Body of pancreas (tissue), 4 donors: ENCODE measurements around the gene NHERF2. TPM values are rescaled to one million over a fixed set of nuclear protein-coding genes. Genes with fewer than 3 reads are reported as not detected.

Experiments
- ATAC-seq: fragments of 150-250 bp; one replicate; pipeline ENCODE4 v1.9.1; 2016
- DNase-seq, 4 donors: peaks; one replicate each; pipeline ENCODE4 v3.0.0-alpha.2; 2019
- H3K27ac ChIP-seq, 4 donors: fragments of 200-600 bp; sonication (generic); 1 replicate in 3 of 4; 2 replicates in 1 of 4; pipeline versions ENCODE4 v1.5.1 to v1.6.1; 2016 to 2019; ENCODE audit warnings: mild to moderate bottlenecking in 1 of 4, mixed read lengths in 1 of 4, moderate library complexity in 1 of 4
- H3K27me3 ChIP-seq, 2 donors: fragments of 200-600 bp; sonication (generic); one replicate each; pipeline ENCODE4 v1.6.0; 2016; ENCODE audit warnings: mild to moderate bottlenecking in 1 of 2
- H3K36me3 ChIP-seq, 2 donors: fragments of 200-600 bp; sonication (generic); replicated peaks in 1 of 2; 2 replicates each; pipeline ENCODE4 v1.5.1; 2016; ENCODE audit warnings: low read depth in 2 of 2; ENCODE audit not compliant: insufficient read depth in 1 of 2
- H3K4me1 ChIP-seq: fragments of 200-600 bp; sonication (generic); one replicate; pipeline ENCODE4 v1.6.0; 2016
- H3K4me3 ChIP-seq, 2 donors: fragments of 200-600 bp; sonication (generic); 1 replicate in 1 of 2; 2 replicates in 1 of 2; pipeline ENCODE4 v1.5.1; 2016 to 2019
- H3K9me3 ChIP-seq, 3 donors: fragments of 200-600 bp; sonication (generic); 1 replicate in 2 of 3; 2 replicates in 1 of 3; pipeline ENCODE4 v1.5.1; 2016
- CTCF ChIP-seq, 7 experiments: fragments of 450-650 bp in 4 of 7; fragments of 200-600 bp in 3 of 7; sonication (generic) in 3 of 7; IDR thresholded peaks; one replicate each; pipeline ENCODE4 v1.5.1; 2016 to 2019; ENCODE audit warnings: antibody characterized with exemption in 7 of 7
- POLR2A ChIP-seq, 3 donors: fragments of 450-650 bp; IDR thresholded peaks; one replicate each; pipeline ENCODE4 v1.6.1; 2016; ENCODE audit warnings: antibody characterized with exemption in 3 of 3, mild to moderate bottlenecking in 2 of 3
- WGBS, 2 donors: methylation state at CpG; one replicate each; pipeline ENCODE4 v1.1.5; 2017; 5-methylcytosine and 5-hydroxymethylcytosine counted together
- intact Hi-C: fragments of 100-400 bp; cut with DNase I; formaldehyde crosslinking; loops from one replicate; pipeline ENCODE4 v1.15.1; 2023
- total RNA-seq, 2 donors: library from RNA; depleted of rRNA; stranded (reverse); fragments of >200 nt; gene quantifications; one replicate each; pipeline ENCODE4 v1.1.0, GENCODE V29; 2016

NHERF2 gene
- total RNA-seq, 2 donors from 2014 or later = 32.7 to 87.3 TPM

GRCh38 chr16:2035431-2036199 lies 8.9 kb downstream of the NHERF2 start:
- intact Hi-C loops = no loop called here
- H3K27ac ChIP-seq = peak overlapping the region; percentile 33 to 82 (median 66)
- H3K36me3 ChIP-seq = no peaks in the 10 kb centered on the region
- no peaks in the 10 kb centered on the region for H3K27me3 ChIP-seq
- no peak overlapping the region for H3K4me3 ChIP-seq
- ATAC-seq = peak; percentile 44
- peaks cover 44% of the 10 kb centered on the region for H3K4me1 ChIP-seq
- DNase-seq = peak in 3 of 4 donors; percentile 48 to 65 (median 54)
- TF ChIP-seq POLR2A (IDR thresholded peaks at IDR 0.05) (peak in 2 of 3 donors; percentile 25 to 38), CTCF (IDR thresholded peaks at IDR 0.05) (no peak)
- WGBS, 2 donors = 53 to 80% methylated on average over 6 to 34 of the region's 34 CpGs
- no peaks in the 10 kb centered on the region for H3K9me3 ChIP-seq

GRCh38 chr16:2036200-2036966 lies 9.7 kb downstream of the NHERF2 start:
- Histone ChIP-seq H3K27me3 (no peaks in the 10 kb centered on the region), H3K36me3 (no peaks in the 10 kb centered on the region), H3K27ac (peak overlapping the region; percentile 33 to 82 (median 66)), H3K4me3 (no peak overlapping the region), H3K9me3 (no peaks in the 10 kb centered on the region), H3K4me1 (peaks cover 45% of the 10 kb centered on the region)
- DNase-seq = no peak
- WGBS, 2 donors = 88 to 97% methylated on average over 13 to 44 of the region's 47 CpGs
- no peak for ATAC-seq
- intact Hi-C loops = no loop called here
- no peak for TF ChIP-seq CTCF (IDR thresholded peaks at IDR 0.05)
- no peak for TF ChIP-seq POLR2A (IDR thresholded peaks at IDR 0.05)

GRCh38 chr16:2037115-2037514 lies 10.4 kb downstream of the NHERF2 start:
- Histone ChIP-seq H3K27me3 (no peaks in the 10 kb centered on the region), H3K4me1 (peaks cover 45% of the 10 kb centered on the region), H3K9me3 (no peaks in the 10 kb centered on the region), H3K27ac (peak overlapping the region in 2 of 4 donors; percentile 30 to 75), H3K36me3 (no peaks in the 10 kb centered on the region), H3K4me3 (no peak overlapping the region)
- TF ChIP-seq CTCF (IDR thresholded peaks at IDR 0.05) (no peak), POLR2A (IDR thresholded peaks at IDR 0.05) (no peak)
- WGBS, 2 donors = 40 to 79% methylated on average over 1 to 15 of the region's 15 CpGs
- no peak for DNase-seq
- no peak for ATAC-seq
- intact Hi-C loops = no loop called here

- no peak overlapping the region for H3K4me3 ChIP-seq
- H3K4me1 ChIP-seq = peaks cover 45% of the 10 kb centered on the region
- 84 to 85% methylated on average over 13 to 26 of the region's 29 CpGs for whole genome bisulfite sequencing, 2 donors
- no peaks in the 10 kb centered on the region for H3K36me3 ChIP-seq
- TF ChIP-seq POLR2A (IDR thresholded peaks at IDR 0.05) (no peak), CTCF (IDR thresholded peaks at IDR 0.05) (no peak)
- no peak for DNase-seq
- no peaks in the 10 kb centered on the region for H3K27me3 ChIP-seq
- no peak for ATAC-seq
- H3K27ac ChIP-seq = peak overlapping the region in 2 of 4 donors; percentile 36 to 75
- H3K9me3 ChIP-seq = no peaks in the 10 kb centered on the region
- intact Hi-C loops = no loop called here
Measured at GRCh38 chr16:2037647-2038381, 11.1 kb downstream of the NHERF2 start.
